Upper lobe of left lung (tissue), 6 donors: ENCODE measurements around the gene HK1. TPM values are rescaled to one million over a fixed set of nuclear protein-coding genes. Genes with fewer than 3 reads are reported as not detected.
"Not testable (repeated sequence)": the region's sequence is repeated elsewhere in the genome, so short reads cannot be mapped to it uniquely, and the experiment has no call there.

Source experiments
- ATAC-seq, 2 donors: fragments of 200-7000 bp; cut with Tn5 transposase; one replicate each; pipeline ENCODE4 v1.9.1; 2022; ENCODE audit warnings: mild to moderate bottlenecking in 2 of 2, moderate library complexity in 2 of 2; ENCODE audit not compliant: low FRiP score in 2 of 2
- DNase-seq, 2 donors: peaks; one replicate each; pipeline ENCODE4 v3.0.0-alpha.2; 2019 to 2020
- H3K27ac ChIP-seq, 4 donors: fragments of 200-600 bp; sonication (generic); one replicate each; pipeline ENCODE4 v1.5.1; 2016 to 2019
- H3K27me3 ChIP-seq, 4 donors: fragments of 200-600 bp; sonication (generic); one replicate each; pipeline ENCODE4 v1.5.1; 2017 to 2019
- H3K36me3 ChIP-seq, 4 donors: fragments of 200-600 bp; sonication (generic); one replicate each; pipeline ENCODE4 v1.5.1; 2016 to 2019
- H3K4me1 ChIP-seq, 4 donors: fragments of 200-600 bp; sonication (generic); one replicate each; pipeline ENCODE4 v1.5.1; 2018 to 2019
- H3K4me3 ChIP-seq, 4 donors: fragments of 200-600 bp; sonication (generic); one replicate each; pipeline ENCODE4 v1.5.1; 2017 to 2019; ENCODE audit warnings: mild to moderate bottlenecking in 2 of 4, moderate library complexity in 1 of 4
- H3K9me3 ChIP-seq, 4 donors: fragments of 200-600 bp; sonication (generic); one replicate each; pipeline ENCODE4 v1.5.1; 2018 to 2019
- CTCF ChIP-seq, 6 experiments: fragments of 450-650 bp in 4 of 6; fragments of 200-600 bp in 2 of 6; sonication (generic) in 2 of 6; IDR thresholded peaks; one replicate each; pipeline ENCODE4 v1.5.1; 2016 to 2019; ENCODE audit warnings: antibody characterized with exemption in 6 of 6
- EP300 ChIP-seq, 4 donors: sonication (generic); formaldehyde crosslinking; IDR thresholded peaks; one replicate each; pipeline ENCODE4 v1.5.1; 2017; ENCODE audit warnings: antibody characterized with exemption in 4 of 4, control low read depth in 2 of 4
- POLR2A ChIP-seq, 4 donors: fragments of 450-650 bp; IDR thresholded peaks; one replicate each; pipeline ENCODE4 v1.5.1; 2016 to 2017; ENCODE audit warnings: antibody characterized with exemption in 4 of 4, mild to moderate bottlenecking in 2 of 4
- POLR2AphosphoS5 ChIP-seq, 2 donors: sonication (generic); formaldehyde crosslinking; IDR thresholded peaks; one replicate each; pipeline ENCODE4 v1.5.1; 2017; ENCODE audit warnings: antibody characterized with exemption in 2 of 2
- WGBS, 2 donors: methylation state at CpG; one replicate each; pipeline ENCODE4 v1.1.5; 2017 to 2018; 5-methylcytosine and 5-hydroxymethylcytosine counted together
- total RNA-seq, 6 donors: library from RNA; depleted of rRNA in 4 of 6; stranded (reverse); fragments of >200 nt in 4 of 6; gene quantifications; one replicate each; pipeline versions ENCODE4 v1.1.0 to v1.2.1, GENCODE V29; 2016 to 2021
- donor health status: DM: no; HTN: no; CAD: no; lungs with moderate emphysema.
- donor health status: DM: no; HTN: yes; CAD: no; lungs with severe emphysema.

HK1 gene
- total RNA-seq, 6 donors from 2014 or later = 60.8 to 98.5 (median 88.9) TPM

GRCh38 chr10:69307434-69307833, 29.1 kb downstream of the HK1 start:
- Histone ChIP-seq H3K4me3 (no peak overlapping the region), H3K36me3 (no peaks in the 10 kb centered on the region), H3K9me3 (no peaks in the 10 kb centered on the region), H3K27me3 (no peaks in the 10 kb centered on the region), H3K27ac (no peak overlapping the region), H3K4me1 (no peaks in the 10 kb centered on the region)
- ATAC-seq (no peak), DNase-seq (no peak)
- TF ChIP-seq POLR2AphosphoS5 (IDR thresholded peaks at IDR 0.05) = no peak
- 85 to 90% methylated on average over 4 of the region's 4 CpGs for WGBS, 2 donors

GRCh38 chr10:69308304-69308703, 30.0 kb downstream of the HK1 start:
- H3K27ac ChIP-seq, ATAC-seq, H3K4me3 ChIP-seq, DNase-seq, H3K9me3 ChIP-seq, H3K36me3 ChIP-seq, H3K4me1 ChIP-seq, H3K27me3 ChIP-seq: not testable (repeated sequence)
- WGBS, 2 donors = 94 to 95% methylated on average over 10 of the region's 10 CpGs

- TF ChIP-seq POLR2AphosphoS5 (IDR thresholded peaks at IDR 0.05) = no peak
- TF ChIP-seq EP300 (IDR thresholded peaks at IDR 0.05) = no peak
- no peak for TF ChIP-seq CTCF (IDR thresholded peaks at IDR 0.05)
- TF ChIP-seq POLR2A (IDR thresholded peaks at IDR 0.05) = no peak
- whole genome bisulfite sequencing, 2 donors = 28 to 56% methylated on average over 4 of the region's 4 CpGs
- H3K4me1 ChIP-seq = no peaks in the 10 kb centered on the region
- no peaks in the 10 kb centered on the region for H3K9me3 ChIP-seq
- no peaks in the 10 kb centered on the region for H3K27me3 ChIP-seq
- no peak overlapping the region for H3K4me3 ChIP-seq
- no peak for DNase-seq
- ATAC-seq = no peak
- H3K36me3 ChIP-seq = no peaks in the 10 kb centered on the region
- no peak overlapping the region for H3K27ac ChIP-seq
Observed at GRCh38 chr10:69311309-69311708, 33.0 kb downstream of the HK1 start.

- no peaks in the 10 kb centered on the region for H3K9me3 ChIP-seq
- no peak overlapping the region for H3K4me3 ChIP-seq
- ATAC-seq = no peak
- 78 to 85% methylated on average over 4 of the region's 4 CpGs for WGBS, 2 donors
- no peak for DNase-seq
- H3K36me3 ChIP-seq = no peaks in the 10 kb centered on the region
- TF ChIP-seq EP300 (IDR thresholded peaks at IDR 0.05) = no peak
- no peak for TF ChIP-seq POLR2AphosphoS5 (IDR thresholded peaks at IDR 0.05)
- TF ChIP-seq CTCF (IDR thresholded peaks at IDR 0.05) = no peak
- no peak for TF ChIP-seq POLR2A (IDR thresholded peaks at IDR 0.05)
- H3K27me3 ChIP-seq = no peaks in the 10 kb centered on the region
- H3K27ac ChIP-seq = no peak overlapping the region
- H3K4me1 ChIP-seq = peaks cover 0 to 6% (median 3%) of the 10 kb centered on the region in 4 donors
Observed at GRCh38 chr10:69312528-69312927, 34.2 kb downstream of the HK1 start.

- no peak for DNase-seq
- TF ChIP-seq CTCF (IDR thresholded peaks at IDR 0.05) (no peak), POLR2AphosphoS5 (IDR thresholded peaks at IDR 0.05) (no peak), POLR2A (IDR thresholded peaks at IDR 0.05) (no peak), EP300 (IDR thresholded peaks at IDR 0.05) (no peak)
- Histone ChIP-seq H3K27me3 (no peaks in the 10 kb centered on the region), H3K4me1 (peaks cover 6 to 17% (median 15%) of the 10 kb centered on the region in 4 donors), H3K27ac (no peak overlapping the region), H3K36me3 (no peaks in the 10 kb centered on the region), H3K4me3 (no peak overlapping the region), H3K9me3 (no peaks in the 10 kb centered on the region)
- WGBS, 2 donors = 70 to 85% methylated on average over 3 of the region's 3 CpGs
- no peak for ATAC-seq
Observed at GRCh38 chr10:69315100-69315542, 36.8 kb downstream of the HK1 start.

- TF ChIP-seq POLR2A (IDR thresholded peaks at IDR 0.05) (no peak), EP300 (IDR thresholded peaks at IDR 0.05) (no peak), CTCF (IDR thresholded peaks at IDR 0.05) (no peak), POLR2AphosphoS5 (IDR thresholded peaks at IDR 0.05) (no peak)
- no peak for ATAC-seq
- Histone ChIP-seq H3K4me1 (peaks cover 12 to 24% (median 22%) of the 10 kb centered on the region in 4 donors), H3K27me3 (no peaks in the 10 kb centered on the region), H3K4me3 (no peak overlapping the region), H3K36me3 (no peaks in the 10 kb centered on the region), H3K27ac (no peak overlapping the region), H3K9me3 (no peaks in the 10 kb centered on the region)
- DNase-seq = no peak
- 90 to 93% methylated on average over 6 of the region's 6 CpGs for whole genome bisulfite sequencing, 2 donors
Observed at GRCh38 chr10:69315610-69316312, 37.5 kb downstream of the HK1 start.
